H9 (cell line): ENCODE measurements around the gene IFNA2. TPM values are rescaled to one million over a fixed set of nuclear protein-coding genes. Genes with fewer than 3 reads are reported as not detected.

ENCODE experiments used
- DNase-seq: peaks from one replicate; pipeline ENCODE4 v3.0.0-alpha.2; 2017
- H2AFZ ChIP-seq: one replicate; pipeline ENCODE4 v1.6.1; 2013; ENCODE audit warnings: mild to moderate bottlenecking, low read length, control low read depth, moderate library complexity
- H2AK5ac ChIP-seq: 2 replicates; pipeline ENCODE4 v1.6.1; 2013; ENCODE audit warnings: low read length, control low read depth, mixed read lengths; ENCODE audit not compliant: insufficient read length
- H2BK120ac ChIP-seq: one replicate; pipeline ENCODE4 v1.6.1; 2013; ENCODE audit warnings: low read depth, mild to moderate bottlenecking, low read length, control low read depth, inconsistent platforms; ENCODE audit not compliant: poor library complexity, severe bottlenecking
- H2BK12ac ChIP-seq: 2 replicates; pipeline ENCODE4 v1.6.1; 2013; ENCODE audit warnings: low read length, control low read depth, mixed read lengths, low read depth; ENCODE audit not compliant: insufficient read length
- H2BK15ac ChIP-seq: 2 replicates; pipeline ENCODE4 v1.6.1; 2013; ENCODE audit warnings: low read depth, low read length, control low read depth
- H2BK20ac ChIP-seq: one replicate; pipeline ENCODE4 v1.6.1; 2013; ENCODE audit warnings: low read depth, mild to moderate bottlenecking, low read length, control low read depth, inconsistent platforms; ENCODE audit not compliant: poor library complexity, severe bottlenecking
- H2BK5ac ChIP-seq: 2 replicates; pipeline ENCODE4 v1.6.1; 2013; ENCODE audit warnings: low read length, control low read depth, mixed read lengths; ENCODE audit not compliant: insufficient read length
- H3K14ac ChIP-seq: 2 replicates; pipeline ENCODE4 v1.6.1; 2013; ENCODE audit warnings: low read length, control low read depth; ENCODE audit not compliant: insufficient read depth
- H3K18ac ChIP-seq: 2 replicates; pipeline ENCODE4 v1.6.1; 2013; ENCODE audit warnings: low read depth, mild to moderate bottlenecking, mixed read lengths, low read length, control low read depth; ENCODE audit not compliant: insufficient read length
- H3K23ac ChIP-seq: 2 replicates; pipeline ENCODE4 v1.6.1; 2013; ENCODE audit warnings: low read length, control low read depth, mixed read lengths, low read depth; ENCODE audit not compliant: insufficient read length
- H3K23me2 ChIP-seq: 2 replicates; pipeline ENCODE4 v1.6.1; 2013; ENCODE audit warnings: low read depth, mild to moderate bottlenecking, mixed read lengths, low read length, control low read depth; ENCODE audit not compliant: insufficient read length, poor library complexity, severe bottlenecking
- H3K27ac ChIP-seq: 2 replicates; pipeline ENCODE4 v1.5.1; 2013; ENCODE audit warnings: low read length, control low read depth, mixed read lengths, low read depth; ENCODE audit not compliant: insufficient read length
- H3K27me3 ChIP-seq: 2 replicates; pipeline ENCODE4 v1.6.1; 2013; ENCODE audit warnings: low read length, control low read depth, inconsistent platforms; ENCODE audit not compliant: insufficient read depth
- H3K4ac ChIP-seq: 2 replicates; pipeline ENCODE4 v1.6.1; 2013; ENCODE audit warnings: low read depth, mild to moderate bottlenecking, control low read depth, inconsistent platforms, low read length, moderate library complexity
- H3K4me1 ChIP-seq: 2 replicates; pipeline ENCODE4 v1.6.1; 2013; ENCODE audit warnings: low read length, control low read depth, inconsistent platforms; ENCODE audit not compliant: insufficient read depth
- H3K4me2 ChIP-seq: 2 replicates; pipeline ENCODE4 v1.6.1; 2013; ENCODE audit warnings: low read length, control low read depth, mixed read lengths; ENCODE audit not compliant: insufficient read length, insufficient read depth
- H3K56ac ChIP-seq: 2 replicates; pipeline ENCODE4 v1.6.1; 2013; ENCODE audit warnings: low read depth, mild to moderate bottlenecking, mixed read lengths, low read length, control low read depth; ENCODE audit not compliant: insufficient read length
- H3K79me1 ChIP-seq: 2 replicates; pipeline ENCODE4 v1.6.1; 2013; ENCODE audit warnings: low read depth, mild to moderate bottlenecking, moderate library complexity, low read length, control low read depth, inconsistent platforms; ENCODE audit not compliant: insufficient read depth, poor library complexity, severe bottlenecking
- H3K79me2 ChIP-seq: 2 replicates; pipeline ENCODE4 v1.6.1; 2013; ENCODE audit warnings: low read length, control low read depth, inconsistent platforms; ENCODE audit not compliant: insufficient read depth
- H3K9ac ChIP-seq: 2 replicates; pipeline ENCODE4 v1.6.1; 2013; ENCODE audit warnings: low read length, control low read depth, mixed read lengths; ENCODE audit not compliant: insufficient read length; ENCODE audit errors: extremely low read depth
- H3K9me3 ChIP-seq: one replicate; pipeline ENCODE4 v1.6.1; 2013; ENCODE audit warnings: low read depth, low read length, inconsistent platforms; ENCODE audit not compliant: control insufficient read depth
- H3T11ph ChIP-seq: one replicate; pipeline ENCODE4 v1.6.1; 2013; ENCODE audit warnings: mild to moderate bottlenecking, low read length, control low read depth, inconsistent platforms
- H4K20me1 ChIP-seq: one replicate; pipeline ENCODE4 v1.6.1; 2013; ENCODE audit not compliant: control insufficient read depth, insufficient read length, insufficient read depth
- H4K5ac ChIP-seq: 2 replicates; pipeline ENCODE4 v1.6.1; 2013; ENCODE audit warnings: low read depth, mild to moderate bottlenecking, mixed read lengths, low read length, control low read depth; ENCODE audit not compliant: insufficient read length
- H4K8ac ChIP-seq: replicated peaks from 2 replicates; pipeline ENCODE4 v1.6.1; 2013; ENCODE audit warnings: low read length, control low read depth, mixed read lengths, low read depth; ENCODE audit not compliant: insufficient read length
- H4K91ac ChIP-seq: 2 replicates; pipeline ENCODE4 v1.6.1; 2013; ENCODE audit warnings: low read depth, mild to moderate bottlenecking, moderate library complexity, mixed read lengths, low read length, control low read depth; ENCODE audit not compliant: insufficient read length
- H3K27ac Mint-ChIP-seq, 3 experiments: 2 replicates in 2 of 3; 3 replicates in 1 of 3; pipeline ENCODE4 v1.8.0; 2020 to 2021; ENCODE audit warnings: mixed read lengths in 3 of 3, mild to moderate bottlenecking in 1 of 3, moderate library complexity in 1 of 3
- H3K27me3 Mint-ChIP-seq: 2 replicates; pipeline ENCODE4 v1.8.0; 2021; ENCODE audit warnings: low read depth, mild to moderate bottlenecking, moderate library complexity, mixed read lengths
- H3K36me3 Mint-ChIP-seq, 3 experiments: 2 replicates in 2 of 3; 3 replicates in 1 of 3; pipeline ENCODE4 v1.8.0; 2020 to 2021; ENCODE audit warnings: low read depth in 3 of 3, mixed read lengths in 3 of 3; ENCODE audit not compliant: insufficient read depth in 1 of 3
- H3K4me1 Mint-ChIP-seq, 2 experiments: 2 replicates each; pipeline ENCODE4 v1.8.0; 2020; ENCODE audit warnings: mixed read lengths in 2 of 2
- H3K4me3 Mint-ChIP-seq, 2 experiments: 2 replicates in 1 of 2; 3 replicates in 1 of 2; pipeline ENCODE4 v1.8.0; 2020 to 2021; ENCODE audit warnings: mild to moderate bottlenecking in 2 of 2, mixed read lengths in 2 of 2, moderate library complexity in 1 of 2
- H3K9me3 Mint-ChIP-seq, 2 experiments: 2 replicates in 1 of 2; 3 replicates in 1 of 2; pipeline ENCODE4 v1.8.0; 2020; ENCODE audit warnings: mild to moderate bottlenecking in 2 of 2, mixed read lengths in 2 of 2, moderate library complexity in 1 of 2
- WGBS: extraction: QIAGEN DNeasy Blood & Tissue Kit; methylation state at CpG from one replicate; pipeline ENCODE4 v1.1.7; 2013; ENCODE audit warnings: missing lambda C conversion rate, low lambda C conversion rate, mixed read lengths; ENCODE audit not compliant: insufficient read length; ENCODE audit errors: extremely low coverage; 5-methylcytosine and 5-hydroxymethylcytosine counted together
- total RNA-seq: library from RNA; stranded (reverse); gene quantifications from 2 replicates; pipeline ENCODE4 v1.2.1, GENCODE V29; 2021
- TF ChIP-seq, protein P1 (sequence below): fragments of 200-600 bp; sonication (generic); conservative IDR thresholded peaks from 3 replicates; pipeline ENCODE4 v1.8.0; 2021; ENCODE audit warnings: antibody characterized with exemption, mild to moderate bottlenecking

Gene IFNA2
- total RNA-seq, 1 experiment from 2014 or later = not detected

DNA sequence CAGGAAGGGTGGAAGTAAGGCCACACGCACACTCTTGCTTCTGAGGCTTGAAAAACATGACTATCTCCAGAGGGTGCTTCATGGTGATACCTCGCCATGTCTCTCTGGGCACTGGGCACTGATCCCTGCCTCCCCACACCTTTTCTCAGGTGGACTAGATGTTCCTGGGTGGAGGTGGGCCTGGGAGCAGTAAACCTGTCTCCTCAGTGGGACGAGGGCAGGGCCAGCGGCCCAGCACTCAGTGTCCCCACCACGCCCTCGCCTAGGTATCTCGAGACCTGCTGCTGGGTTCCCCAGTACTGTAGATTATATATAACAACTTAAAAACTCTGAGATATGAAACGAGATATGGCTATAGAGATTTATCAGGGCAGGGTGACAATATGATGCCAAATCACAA lies 22.9 kb downstream of the IFNA2 start:
- H3K14ac ChIP-seq = no peak overlapping the region
- H3K79me1 ChIP-seq = no peaks in the 10 kb centered on the region
- no peak for DNase-seq
- WGBS = no CpG with 5 or more reads among the region's 8 CpGs
- no peak overlapping the region for H4K5ac ChIP-seq
- TF ChIP-seq, protein P1, sequence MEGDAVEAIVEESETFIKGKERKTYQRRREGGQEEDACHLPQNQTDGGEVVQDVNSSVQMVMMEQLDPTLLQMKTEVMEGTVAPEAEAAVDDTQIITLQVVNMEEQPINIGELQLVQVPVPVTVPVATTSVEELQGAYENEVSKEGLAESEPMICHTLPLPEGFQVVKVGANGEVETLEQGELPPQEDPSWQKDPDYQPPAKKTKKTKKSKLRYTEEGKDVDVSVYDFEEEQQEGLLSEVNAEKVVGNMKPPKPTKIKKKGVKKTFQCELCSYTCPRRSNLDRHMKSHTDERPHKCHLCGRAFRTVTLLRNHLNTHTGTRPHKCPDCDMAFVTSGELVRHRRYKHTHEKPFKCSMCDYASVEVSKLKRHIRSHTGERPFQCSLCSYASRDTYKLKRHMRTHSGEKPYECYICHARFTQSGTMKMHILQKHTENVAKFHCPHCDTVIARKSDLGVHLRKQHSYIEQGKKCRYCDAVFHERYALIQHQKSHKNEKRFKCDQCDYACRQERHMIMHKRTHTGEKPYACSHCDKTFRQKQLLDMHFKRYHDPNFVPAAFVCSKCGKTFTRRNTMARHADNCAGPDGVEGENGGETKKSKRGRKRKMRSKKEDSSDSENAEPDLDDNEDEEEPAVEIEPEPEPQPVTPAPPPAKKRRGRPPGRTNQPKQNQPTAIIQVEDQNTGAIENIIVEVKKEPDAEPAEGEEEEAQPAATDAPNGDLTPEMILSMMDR = no peak
- no peak overlapping the region for H4K8ac ChIP-seq
- H2AK5ac ChIP-seq = no peak overlapping the region
- no peak overlapping the region for H3K27ac ChIP-seq
- Mint-ChIP-seq H3K4me1 (no peaks in the 10 kb centered on the region), H3K9me3 (no peaks in the 10 kb centered on the region), H3K36me3 (no peaks in the 10 kb centered on the region), H3K4me3 (no peak overlapping the region), H3K27me3 (peaks cover 1% of the 10 kb centered on the region; the same call in 1 of the 2 replicates), H3K27ac (no peak overlapping the region)
- no peak overlapping the region for H3K18ac ChIP-seq
- H3K56ac ChIP-seq = no peak overlapping the region
- no peaks in the 10 kb centered on the region for H3K23me2 ChIP-seq
- no peak overlapping the region for H2BK120ac ChIP-seq
- no peaks in the 10 kb centered on the region for H4K20me1 ChIP-seq
- H3T11ph ChIP-seq = no peak overlapping the region
- no peak overlapping the region for H2BK15ac ChIP-seq
- no peaks in the 10 kb centered on the region; the same call in 1 of the 2 replicates for H3K4me1 ChIP-seq
- H3K4ac ChIP-seq = no peak overlapping the region
- no peak overlapping the region for H2BK5ac ChIP-seq
- H3K79me2 ChIP-seq = no peaks in the 10 kb centered on the region
- H3K9me3 ChIP-seq = no peaks in the 10 kb centered on the region
- no peak overlapping the region for H2BK12ac ChIP-seq
- no peaks in the 10 kb centered on the region for H3K27me3 ChIP-seq
- no peak overlapping the region for H3K9ac ChIP-seq
- H4K91ac ChIP-seq = no peak overlapping the region
- H2BK20ac ChIP-seq = no peak overlapping the region
- H3K23ac ChIP-seq = no peak overlapping the region
- H2AFZ ChIP-seq = no peak overlapping the region
- H3K4me2 ChIP-seq = no peak overlapping the region
